NCI-H1417 (cell line): ENCODE results near the gene PPM1H.
"Not testable (repeated sequence)": the region's sequence is repeated elsewhere in the genome, so short reads cannot be mapped to it uniquely, and the experiment has no call there.

Experiments used
- DNase-seq, 3 experiments: peaks; one replicate each; lab custom pipeline; 2025; lab: John Stamatoyannopoulos, UW

The PPM1H gene

DNA sequence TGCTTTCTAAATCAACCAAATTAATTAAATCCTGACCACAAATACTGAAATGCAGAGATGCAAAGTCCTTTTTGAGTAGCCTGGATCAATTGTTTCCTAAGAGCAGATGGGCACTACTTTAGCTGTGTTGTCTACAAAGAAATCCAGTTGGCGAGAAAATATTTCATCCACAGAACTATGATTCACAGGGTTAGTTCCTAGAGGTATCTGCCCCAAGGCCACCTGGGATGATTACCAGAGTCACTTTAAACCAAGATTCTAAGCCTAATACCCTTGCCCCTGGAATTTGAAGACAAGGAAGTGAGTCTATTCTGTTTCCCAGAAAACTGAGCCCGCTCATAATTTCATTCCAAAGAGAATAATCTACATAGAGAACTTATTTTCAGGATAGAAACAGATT, 198.4 kb downstream of the PPM1H start:
- no peak for DNase-seq

DNA sequence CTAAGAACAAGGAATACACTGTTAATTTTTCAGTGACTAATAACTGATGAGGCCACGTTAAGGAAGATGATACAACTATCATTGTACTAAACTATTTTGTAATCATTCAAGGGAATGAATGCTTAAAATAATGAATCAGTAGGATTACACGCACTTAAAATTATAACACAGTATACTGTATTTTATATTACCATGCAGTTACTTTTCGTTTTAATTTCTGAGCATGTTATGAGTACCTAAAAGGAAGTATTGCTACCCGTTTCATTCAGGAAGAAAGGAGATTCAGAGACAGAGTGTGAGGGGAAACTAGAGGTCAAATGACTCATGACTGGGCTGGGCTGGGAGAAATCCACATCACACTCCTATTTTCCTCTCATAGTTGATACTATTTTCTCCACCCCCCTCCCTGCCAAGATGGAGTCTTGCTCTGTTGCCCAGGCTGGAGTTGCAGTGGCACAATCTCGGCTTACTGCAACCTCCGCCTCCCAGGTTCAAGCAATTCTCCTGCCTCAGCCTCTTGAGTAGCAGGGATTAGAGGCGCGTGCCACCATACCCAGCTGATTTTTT, 202.0 kb downstream of the PPM1H start:
- no peak for DNase-seq

DNA sequence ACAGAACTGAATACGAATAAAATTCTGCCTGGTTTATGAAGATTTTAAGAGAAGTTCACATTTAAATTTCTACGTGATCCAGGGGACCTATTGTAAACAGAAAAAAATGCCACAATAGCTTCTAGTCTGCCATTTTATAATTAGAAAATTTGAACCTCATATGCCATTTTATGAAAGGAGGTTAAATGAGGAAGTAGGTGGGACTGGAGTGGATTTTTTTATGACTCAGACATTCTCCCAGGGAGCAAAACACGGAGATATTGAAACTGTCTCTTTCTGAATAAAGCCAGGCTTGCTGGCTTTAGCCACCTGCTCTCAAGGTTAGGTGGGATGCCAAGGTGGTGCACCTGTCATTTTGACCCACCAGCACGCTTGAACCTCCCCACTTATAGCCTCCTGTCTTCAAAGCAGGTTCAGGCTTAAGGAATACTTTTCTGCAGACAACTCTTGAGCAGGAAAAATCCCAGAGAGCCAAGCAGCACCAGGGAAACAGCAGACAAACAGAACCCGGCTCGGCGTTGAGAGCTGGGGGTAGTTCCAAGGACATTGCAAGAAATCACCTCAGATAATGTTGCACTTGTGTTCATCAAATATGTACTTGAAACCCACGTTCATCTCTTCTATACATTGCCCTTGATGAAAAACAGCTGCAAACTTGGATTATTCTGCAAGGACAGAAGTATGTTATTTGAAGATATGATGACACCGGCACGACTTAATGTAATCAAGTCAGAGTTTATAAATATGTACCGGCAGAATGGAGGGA, 203.7 kb downstream of the PPM1H start:
- peak in 2 of 3 experiments; percentile 12 to 38 for DNase-seq

DNA sequence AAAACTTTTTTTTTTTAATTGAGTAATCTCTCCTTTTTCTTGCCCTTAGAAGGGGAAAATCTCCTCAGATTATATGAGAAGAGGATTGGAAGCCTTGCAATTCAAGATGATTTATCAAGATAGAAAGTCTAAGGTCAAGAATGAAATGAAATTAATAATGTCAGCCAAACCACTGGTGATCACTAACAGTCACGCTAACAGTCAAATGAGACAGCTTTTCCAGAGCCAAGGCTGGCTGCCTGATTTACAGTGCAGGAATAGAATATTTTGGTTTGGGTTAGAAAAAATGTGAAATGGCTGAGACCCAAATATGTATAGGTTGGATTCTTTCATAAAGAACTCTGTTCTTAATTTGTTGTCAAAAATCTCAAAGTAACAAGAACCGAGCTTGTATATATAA, 204.3 kb downstream of the PPM1H start:
- DNase-seq, result no peak

DNA sequence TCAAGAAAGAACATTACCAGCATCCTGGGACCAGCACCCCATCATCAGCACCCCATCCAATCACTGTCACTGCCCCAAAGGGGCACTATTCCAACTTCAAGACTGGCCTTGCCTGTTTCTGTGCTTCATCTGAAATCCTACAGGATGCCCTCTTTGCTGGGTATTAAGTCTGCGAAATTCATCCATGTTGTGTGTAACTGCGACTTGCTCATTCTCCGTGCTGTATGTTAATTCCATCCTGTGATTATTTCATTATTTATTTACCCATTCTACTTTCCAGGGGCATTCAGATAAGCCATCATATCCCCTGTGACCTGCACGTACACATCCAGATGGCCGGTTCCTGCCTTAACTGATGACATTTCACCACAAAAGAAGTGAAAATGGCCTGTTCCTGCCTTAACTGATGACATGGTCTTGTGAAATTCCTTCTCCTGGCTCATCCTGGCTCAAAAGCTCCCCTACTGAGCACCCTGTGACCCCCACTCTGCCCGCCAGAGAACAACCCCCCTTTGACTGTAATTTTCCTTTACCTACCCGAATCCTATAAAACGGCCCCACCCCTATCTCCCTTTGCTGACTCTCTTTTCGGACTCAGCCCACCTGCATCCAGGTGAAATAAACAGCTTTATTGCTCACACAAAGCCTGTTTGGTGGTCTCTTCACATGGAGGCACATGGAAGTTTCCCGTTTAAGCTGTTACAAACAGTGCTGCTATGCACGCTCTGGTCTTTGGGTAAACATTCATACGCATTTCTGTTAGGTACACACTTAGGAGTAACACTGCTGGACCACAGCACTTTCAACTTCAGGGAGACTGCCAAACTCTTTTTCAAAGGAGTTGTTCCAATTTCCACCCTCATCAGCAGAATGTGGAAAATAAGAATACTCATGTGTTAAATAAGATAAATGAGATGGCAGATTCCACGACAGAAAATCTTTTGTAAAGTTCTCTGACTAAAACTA, 205.1 kb downstream of the PPM1H start:
- not testable (repeated sequence) for DNase-seq

DNA sequence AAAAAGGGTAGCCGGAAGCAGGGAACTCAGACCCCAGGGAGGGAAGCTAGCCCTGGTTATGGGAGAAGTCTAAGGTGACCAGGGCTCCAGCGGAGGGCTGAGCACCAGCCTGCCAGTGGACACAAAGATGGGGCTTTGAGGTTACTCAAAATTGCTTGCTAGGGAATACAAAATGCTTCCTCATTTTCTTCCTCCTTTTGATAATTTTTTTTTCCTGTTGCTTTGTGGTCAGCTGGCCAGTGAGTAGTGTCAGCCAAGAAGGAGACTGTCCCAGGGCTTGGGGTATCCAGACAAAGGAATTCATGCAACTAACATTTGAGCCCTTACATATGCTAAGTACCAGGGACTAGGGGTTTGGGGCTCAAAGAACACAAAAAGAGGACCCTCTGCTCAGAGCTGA, 206.2 kb downstream of the PPM1H start:
- DNase-seq, result no peak

DNA sequence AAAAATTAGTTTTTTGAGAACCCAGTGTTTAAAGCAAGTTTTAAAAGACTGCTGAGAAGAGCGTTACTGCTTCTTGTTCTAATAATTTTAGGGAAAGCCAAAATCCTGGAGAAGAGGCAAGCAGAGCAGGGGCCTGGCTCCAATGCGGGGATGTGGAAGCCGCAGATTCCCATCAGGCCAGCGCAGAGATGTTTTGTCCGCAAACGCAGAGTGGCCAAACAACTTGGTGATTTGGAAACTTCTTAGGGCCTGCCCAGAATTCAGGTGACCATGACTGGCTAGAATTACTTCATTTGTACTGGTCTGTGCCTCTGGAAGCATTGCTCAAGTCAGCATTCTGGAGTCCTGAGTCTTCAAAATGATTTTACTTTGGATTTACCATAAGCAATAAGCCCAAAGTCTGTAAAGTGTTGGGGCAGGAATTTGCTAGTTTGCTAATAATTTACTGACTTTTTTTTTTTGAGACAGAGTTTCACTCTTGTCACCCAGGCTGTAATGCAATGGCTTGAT, 208.4 kb downstream of the PPM1H start:
- DNase-seq, result no peak

DNA sequence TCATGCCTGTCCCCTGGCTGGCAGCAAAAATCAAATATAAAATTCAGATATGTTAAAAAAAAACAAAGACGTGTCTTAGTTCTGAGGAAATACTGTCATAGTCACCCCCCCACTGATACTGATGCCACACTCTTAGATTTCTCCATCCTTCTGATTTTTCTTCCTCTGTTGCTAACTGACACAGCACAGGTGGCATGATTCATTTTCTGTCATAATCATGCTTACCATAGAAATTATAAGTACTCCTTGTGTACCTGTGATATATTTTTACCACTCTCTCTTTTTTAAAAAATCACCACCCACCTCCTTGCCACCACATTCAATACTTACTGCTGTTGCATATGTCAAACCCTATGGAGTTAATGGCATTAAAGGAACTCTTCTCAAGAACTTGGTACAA, 209.2 kb downstream of the PPM1H start:
- DNase-seq, result no peak

DNA sequence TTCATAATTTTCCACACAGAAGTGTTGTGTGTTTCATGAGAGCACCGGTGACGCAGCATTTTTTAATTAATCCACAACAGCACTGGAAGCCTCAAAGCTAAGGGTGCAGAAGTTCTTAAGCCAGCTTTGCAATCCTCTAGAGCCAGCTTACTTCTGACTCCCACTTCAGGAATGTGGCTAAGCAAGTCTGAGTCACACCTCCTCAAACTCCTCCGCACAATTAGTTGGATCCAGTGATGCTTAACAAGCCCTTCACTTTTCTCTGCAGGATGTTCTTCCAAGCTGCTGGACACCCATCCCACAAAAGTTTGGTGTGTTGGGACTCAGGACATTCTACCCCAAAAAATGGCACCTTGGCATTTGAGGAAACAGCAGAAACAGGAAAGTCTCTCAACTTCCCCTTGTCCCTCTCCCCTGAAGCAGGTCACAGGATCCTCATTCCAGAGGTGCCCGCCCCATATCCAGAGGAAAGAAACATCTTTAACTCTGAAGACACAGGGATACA, 210.0 kb downstream of the PPM1H start:
- DNase-seq, result no peak

DNA sequence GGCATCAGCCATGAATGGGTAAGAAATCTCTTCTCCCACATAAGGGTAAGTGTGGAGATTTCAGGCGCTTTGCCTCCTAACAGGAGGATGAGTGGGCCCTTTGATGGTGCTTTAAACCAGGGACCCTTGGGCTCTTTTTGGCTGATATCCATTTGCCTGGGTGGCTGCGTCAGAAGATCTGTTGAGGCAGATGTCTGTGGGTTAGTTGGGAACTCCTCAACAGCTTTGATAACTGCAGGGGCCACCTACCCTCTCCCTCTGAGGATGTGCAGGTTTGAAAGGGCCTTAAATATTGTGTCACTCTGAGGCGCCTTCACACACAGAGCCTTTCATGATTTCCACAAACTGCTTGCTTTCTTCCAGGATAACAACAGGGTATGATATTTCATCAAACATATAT, 210.7 kb downstream of the PPM1H start:
- DNase-seq, result no peak

DNA sequence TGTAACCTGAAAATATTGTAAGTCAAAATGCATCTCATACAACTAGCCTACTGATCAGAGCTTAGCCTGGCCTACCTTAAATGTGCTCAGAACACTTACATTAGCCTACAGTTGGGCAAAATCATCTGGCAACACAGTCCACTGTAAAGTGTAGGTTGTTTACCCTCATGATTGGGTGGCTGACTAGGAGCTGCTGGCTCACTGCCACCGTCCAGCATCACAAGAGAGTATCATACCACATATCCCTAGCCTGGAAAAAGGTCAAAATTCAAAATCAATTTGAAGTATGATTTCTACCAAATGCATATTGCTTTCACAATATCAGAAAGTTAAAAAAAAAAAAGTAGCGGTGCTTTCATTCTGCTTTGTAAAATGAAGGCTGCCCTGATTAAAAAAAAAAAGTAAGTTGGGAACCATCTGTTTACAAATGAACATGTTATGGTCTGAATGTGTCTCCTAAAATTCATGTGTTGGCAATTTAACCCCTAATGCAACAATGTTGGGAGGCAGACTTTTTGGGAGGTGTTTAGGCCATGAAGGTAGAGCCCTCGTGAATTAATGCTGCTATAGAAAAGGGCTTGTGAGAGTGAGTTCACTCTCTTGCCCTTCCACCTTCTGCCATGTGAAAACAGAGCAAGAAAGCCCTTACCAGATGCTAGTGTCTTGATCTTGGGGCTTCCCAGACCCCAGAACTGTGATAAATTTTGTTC, 211.8 kb downstream of the PPM1H start:
- DNase-seq, result peak in 2 of 3 experiments; percentile 14 to 54

DNA sequence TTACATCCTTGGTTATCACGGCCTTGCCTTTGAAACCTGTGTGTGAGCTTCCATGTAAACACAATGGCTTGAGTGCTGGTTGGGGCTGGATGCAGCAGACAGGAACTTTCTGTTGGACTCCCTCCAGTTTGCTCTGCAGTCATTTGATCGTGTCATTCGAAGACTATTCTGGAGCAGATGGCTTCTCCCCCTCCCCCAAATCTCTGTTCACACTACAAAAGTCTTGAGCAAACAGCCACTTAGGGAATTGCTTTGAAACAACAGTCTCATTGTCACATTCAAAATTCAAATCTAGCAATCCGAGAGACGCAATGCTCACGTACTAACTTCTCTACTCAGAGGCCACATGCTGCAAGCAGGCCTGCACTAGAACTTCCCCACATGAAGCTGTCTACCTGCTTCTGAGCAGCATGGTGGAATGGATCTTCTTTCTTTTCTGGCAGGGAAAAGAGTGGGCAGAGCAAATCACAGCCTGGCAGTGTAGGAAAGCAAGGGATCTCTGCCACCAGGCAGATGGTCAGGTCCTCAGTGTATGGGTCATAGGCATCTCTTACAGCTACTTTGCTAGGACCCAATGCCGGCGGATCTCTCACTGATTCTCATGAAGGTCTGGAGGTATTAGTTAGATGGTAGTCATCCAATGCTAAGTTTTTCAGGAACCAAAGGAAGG, 214.2 kb downstream of the PPM1H start:
- DNase-seq, result peak in 2 of 3 experiments; percentile 43 to 56

DNA sequence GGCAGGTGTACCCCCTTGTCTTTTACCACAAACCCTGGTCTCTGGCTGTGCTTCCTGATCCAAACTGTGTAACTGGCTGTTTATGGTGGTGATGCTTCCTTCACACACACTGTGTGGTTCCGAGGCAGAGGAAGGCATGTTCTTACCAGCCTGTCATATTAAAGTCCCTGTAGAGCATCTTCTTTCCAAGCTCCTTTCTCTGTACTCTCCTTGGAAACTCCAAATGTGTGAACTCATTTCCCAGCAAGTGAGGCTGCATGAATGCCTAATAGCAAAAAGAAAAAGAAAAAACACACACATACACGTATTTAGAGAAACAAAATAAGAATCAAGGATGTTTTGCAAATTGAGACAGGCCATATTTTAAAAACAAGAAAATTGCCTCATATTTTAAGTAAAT, 214.9 kb downstream of the PPM1H start:
- DNase-seq, result no peak

DNA sequence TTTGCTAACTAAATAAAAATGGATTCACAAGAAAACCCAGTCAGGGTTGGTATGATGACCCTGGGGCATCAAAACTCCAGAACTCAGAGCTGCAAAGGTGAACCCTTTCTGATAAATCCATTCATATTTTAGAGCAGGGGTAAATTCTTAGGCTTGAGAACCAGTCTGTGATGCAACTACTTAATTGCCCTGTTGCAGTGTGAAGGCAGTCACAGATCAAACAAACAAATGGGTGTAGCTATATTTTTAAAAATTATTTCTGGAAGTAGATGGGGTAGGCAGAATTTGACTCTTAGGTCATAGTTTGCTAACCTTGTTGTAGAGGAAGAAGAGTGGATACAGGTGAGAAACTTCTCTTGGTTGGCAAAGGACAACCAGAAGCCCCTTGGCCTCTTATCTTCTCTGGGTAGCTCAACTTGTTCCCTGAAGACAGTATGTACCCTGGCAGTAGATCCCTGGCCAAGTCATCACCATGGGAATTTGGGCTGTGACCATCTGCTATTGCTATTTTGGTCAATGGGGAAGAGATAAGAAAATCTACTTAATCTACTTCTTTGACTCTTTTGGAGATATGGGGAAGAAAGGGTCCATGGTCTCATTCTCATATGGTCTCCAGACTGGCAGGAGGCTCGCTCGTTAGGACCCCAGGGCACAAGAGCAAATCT, 216.1 kb downstream of the PPM1H start:
- no peak for DNase-seq

DNA sequence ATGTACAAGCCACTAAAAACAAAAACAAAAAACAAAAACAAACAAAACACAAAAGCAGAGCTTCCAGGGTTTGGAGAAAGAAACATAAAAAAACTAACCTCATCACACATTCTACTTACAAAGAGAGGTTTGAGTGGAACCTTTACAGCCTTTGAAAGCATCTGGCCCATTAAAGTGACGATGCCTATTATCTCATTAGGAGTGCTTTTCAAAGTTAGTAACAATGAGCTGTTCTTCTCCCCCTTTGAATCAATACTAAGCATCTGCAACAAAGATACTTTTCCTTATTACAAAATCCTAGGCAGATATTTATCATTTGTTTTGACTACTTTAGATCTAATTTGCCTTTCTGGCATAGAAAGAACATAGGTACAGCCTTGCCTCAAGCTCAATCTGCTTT, 217.3 kb downstream of the PPM1H start:
- peak; percentile 12 to 67 (median 20) for DNase-seq

DNA sequence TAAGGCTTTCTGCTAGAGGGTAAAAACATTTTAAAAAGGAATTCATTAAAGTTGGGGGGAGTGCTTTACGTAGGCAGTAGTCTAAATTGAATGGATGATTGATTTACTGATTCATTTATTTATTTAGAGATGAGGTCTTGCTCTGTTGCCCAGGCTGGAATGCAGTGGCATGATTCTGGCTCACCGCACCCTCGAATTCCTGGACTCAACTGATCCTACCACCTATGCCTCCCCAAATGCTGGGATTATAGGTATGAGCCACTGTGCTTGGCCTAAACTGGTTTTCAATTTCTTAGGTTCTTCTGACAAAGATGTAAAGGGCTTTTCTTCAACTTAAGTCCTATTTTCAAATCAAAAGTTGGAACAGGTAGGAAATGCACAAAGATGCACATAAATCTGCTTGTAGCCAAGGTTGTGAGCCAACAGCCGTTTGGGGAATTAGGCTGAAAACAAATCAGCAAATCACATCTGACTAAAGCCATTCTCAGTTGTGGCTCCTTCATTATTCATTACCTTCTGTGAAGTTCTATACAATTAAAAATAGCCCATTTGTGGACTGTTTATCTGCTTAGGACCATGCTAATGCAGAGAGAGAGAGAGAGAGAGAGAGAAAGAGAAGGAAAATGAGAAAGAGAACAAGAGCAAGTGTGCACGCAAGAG, 218.0 kb downstream of the PPM1H start:
- DNase-seq, result no peak

DNA sequence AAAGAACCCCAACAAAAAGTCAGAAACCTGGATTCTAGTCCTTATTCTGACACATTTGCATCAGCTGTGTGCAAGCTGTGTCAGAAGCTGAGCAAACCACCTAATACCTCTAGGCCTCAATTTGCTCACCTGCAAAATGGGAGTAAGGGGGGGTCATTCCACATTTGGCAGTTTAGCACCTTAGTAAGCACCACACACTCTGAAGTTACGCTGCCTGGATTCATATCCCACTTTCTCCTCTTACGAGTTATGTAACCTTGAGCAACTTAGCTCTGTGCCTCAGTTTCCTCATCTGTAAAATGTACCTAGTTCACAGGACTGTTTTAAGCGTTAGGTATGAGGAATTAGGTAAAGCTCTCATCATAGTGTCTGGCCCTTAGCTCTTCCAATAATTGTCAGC, 218.9 kb downstream of the PPM1H start:
- no peak for DNase-seq

DNA sequence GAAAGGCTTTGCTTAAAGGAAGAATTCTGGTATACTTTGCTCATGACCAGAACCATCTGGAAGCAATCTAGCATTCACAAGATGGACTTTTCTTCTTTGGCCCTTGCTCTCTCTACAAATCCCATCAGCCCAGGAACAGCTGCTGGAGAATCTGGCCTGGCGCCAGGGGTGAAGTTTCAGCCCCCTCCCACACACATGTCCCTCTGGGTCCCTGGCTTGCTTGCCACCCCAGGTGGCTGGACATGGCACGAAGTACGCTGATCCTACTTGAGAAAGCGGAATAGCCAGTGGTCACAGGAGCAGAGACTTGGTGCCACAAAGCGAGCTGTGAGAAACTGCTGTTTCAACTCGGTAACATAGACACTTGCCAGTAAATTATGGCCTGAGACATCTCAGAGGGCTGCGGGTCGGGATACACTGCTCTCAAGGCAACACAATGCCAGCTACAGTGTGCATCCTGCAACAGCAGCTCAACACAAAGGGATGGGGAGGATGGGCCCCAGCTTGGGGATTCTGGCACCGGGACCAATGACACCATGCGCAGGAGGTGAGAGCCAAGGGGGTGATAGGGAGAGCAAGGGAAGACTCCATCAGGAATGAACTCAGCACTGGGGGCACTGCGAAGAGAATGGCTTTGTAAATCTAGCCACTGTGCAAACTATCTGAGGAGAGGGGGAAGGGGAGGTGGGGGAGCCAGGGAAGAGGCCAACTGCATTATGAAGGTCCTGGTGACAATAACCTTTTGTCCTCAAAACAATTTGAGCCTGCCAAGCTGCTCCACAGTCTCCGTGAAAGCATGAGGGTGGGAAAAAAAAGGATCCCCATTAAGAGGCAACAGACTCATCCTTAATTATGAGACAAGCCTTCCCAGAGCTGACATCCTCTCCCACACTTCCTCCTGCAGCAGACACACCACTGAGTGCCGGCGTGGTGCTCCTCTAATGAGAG, 219.9 kb downstream of the PPM1H start:
- peak in 2 of 3 experiments; percentile 23 to 25 for DNase-seq
